Astrocyte (in vitro differentiated cells and primary cell): ENCODE results near the gene FAM98C.
A peak's percentile ranks its signal among the peaks of the same experiment; 100 is the strongest.

Experiments
- EZH2 ChIP-seq: IDR thresholded peaks from 2 replicates; pipeline ENCODE4 v1.6.1; 2012; ENCODE audit warnings: mild to moderate bottlenecking, low read length, inconsistent platforms; ENCODE audit not compliant: insufficient read depth
- TF ChIP-seq, protein P1 (sequence below): IDR thresholded peaks from 2 replicates; pipeline ENCODE4 v1.5.1; 2011; ENCODE audit warnings: low read depth, mild to moderate bottlenecking, inconsistent platforms, low read length, moderate library complexity; ENCODE audit not compliant: insufficient read depth

DNA sequence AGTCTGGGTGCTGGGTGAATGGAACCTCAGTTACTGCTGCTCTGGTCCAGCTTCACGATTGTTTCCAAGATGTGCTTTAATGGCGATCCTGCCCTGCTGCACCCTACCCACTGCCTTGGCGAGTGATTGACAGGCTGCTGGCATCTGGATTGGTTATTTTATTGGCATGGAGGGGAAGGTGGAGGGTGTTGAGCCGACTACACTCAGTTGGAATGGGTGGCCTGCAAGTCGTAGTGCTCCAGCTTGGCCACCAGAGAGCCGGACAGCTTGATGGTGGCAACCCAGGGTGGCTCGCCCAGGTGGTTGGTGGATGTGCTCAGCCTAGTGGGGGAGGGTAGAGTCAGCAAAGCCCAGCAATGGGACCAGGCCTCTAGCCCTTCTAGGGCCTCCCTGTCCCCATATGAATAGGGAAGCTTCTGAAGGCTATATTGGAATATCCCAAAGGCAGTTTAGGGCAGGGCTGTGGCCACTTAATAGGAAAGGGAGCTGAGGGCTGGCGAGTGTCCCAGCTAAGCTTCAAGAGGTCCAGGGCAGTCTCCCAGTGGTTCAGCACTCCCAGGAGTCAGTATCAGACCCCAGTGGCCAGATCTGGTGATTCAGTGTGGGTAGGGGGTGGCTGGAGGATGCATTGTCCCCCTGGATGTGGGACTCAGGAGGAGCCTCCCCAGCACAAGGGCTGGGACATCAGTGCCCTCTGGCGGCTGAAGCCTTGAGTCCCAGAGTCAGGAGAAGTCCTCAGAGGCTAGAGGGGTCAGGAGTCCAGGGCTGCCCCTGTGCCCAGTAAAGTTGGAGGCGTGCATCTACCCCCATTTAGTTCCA lies 18.5 kb upstream of the FAM98C start:
- TF ChIP-seq, protein P1, sequence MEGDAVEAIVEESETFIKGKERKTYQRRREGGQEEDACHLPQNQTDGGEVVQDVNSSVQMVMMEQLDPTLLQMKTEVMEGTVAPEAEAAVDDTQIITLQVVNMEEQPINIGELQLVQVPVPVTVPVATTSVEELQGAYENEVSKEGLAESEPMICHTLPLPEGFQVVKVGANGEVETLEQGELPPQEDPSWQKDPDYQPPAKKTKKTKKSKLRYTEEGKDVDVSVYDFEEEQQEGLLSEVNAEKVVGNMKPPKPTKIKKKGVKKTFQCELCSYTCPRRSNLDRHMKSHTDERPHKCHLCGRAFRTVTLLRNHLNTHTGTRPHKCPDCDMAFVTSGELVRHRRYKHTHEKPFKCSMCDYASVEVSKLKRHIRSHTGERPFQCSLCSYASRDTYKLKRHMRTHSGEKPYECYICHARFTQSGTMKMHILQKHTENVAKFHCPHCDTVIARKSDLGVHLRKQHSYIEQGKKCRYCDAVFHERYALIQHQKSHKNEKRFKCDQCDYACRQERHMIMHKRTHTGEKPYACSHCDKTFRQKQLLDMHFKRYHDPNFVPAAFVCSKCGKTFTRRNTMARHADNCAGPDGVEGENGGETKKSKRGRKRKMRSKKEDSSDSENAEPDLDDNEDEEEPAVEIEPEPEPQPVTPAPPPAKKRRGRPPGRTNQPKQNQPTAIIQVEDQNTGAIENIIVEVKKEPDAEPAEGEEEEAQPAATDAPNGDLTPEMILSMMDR = peak; percentile 38
- TF ChIP-seq EZH2 = no peak
